Measurements from ENCODE around the gene ADAMTS9. TPM values are rescaled to one million over a fixed set of nuclear protein-coding genes. Genes with fewer than 3 reads are reported as not detected.

The ADAMTS9 gene
- total RNA-seq, 2 experiments from 2014 or later: not detected

- ChIA-PET CTCF (no interaction called here), POLR2A (no interaction called here)
- Mint-ChIP-seq H3K4me3 (no peak overlapping the region), H3K4me1 (ENCODE audit: low read depth) (peaks cover 10% of the 10 kb centered on the region), H3K36me3 (ENCODE audit: low read depth) (no peaks in the 10 kb centered on the region), H3K9me3 (no peaks in the 10 kb centered on the region), H3K27me3 (peaks cover 75% of the 10 kb centered on the region), H3K27ac (no peak overlapping the region)
- intact Hi-C loops (cut with DNase I, micrococcal nuclease): no loop called here
- TF ChIP-seq, protein P1, sequence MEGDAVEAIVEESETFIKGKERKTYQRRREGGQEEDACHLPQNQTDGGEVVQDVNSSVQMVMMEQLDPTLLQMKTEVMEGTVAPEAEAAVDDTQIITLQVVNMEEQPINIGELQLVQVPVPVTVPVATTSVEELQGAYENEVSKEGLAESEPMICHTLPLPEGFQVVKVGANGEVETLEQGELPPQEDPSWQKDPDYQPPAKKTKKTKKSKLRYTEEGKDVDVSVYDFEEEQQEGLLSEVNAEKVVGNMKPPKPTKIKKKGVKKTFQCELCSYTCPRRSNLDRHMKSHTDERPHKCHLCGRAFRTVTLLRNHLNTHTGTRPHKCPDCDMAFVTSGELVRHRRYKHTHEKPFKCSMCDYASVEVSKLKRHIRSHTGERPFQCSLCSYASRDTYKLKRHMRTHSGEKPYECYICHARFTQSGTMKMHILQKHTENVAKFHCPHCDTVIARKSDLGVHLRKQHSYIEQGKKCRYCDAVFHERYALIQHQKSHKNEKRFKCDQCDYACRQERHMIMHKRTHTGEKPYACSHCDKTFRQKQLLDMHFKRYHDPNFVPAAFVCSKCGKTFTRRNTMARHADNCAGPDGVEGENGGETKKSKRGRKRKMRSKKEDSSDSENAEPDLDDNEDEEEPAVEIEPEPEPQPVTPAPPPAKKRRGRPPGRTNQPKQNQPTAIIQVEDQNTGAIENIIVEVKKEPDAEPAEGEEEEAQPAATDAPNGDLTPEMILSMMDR (IDR thresholded peaks at IDR 0.05): no peak
- DNase-seq (no peak), ATAC-seq (ENCODE audit: poor library complexity) (no peak)
- Histone ChIP-seq H3K4me1 (ENCODE audit: insufficient read depth, low read length) (no peaks in the 10 kb centered on the region), H3K36me3 (ENCODE audit: insufficient read depth, low read length) (no peaks in the 10 kb centered on the region), H3K9me3 (ENCODE audit: control insufficient read depth in 1 of 2, insufficient read depth in 1 of 2, low read length in 2 of 2) (peaks cover 0 to 28% of the 10 kb centered on the region in 2 experiments), H3K4me3 (ENCODE audit: low read length) (no peak overlapping the region), H3K27me3 (ENCODE audit: control insufficient read depth in 1 of 2, insufficient read depth in 2 of 2, low read length in 2 of 2) (peaks cover 31 to 52% of the 10 kb centered on the region in 2 experiments), H3K27ac (ENCODE audit: low read depth in 1 of 2, low read length in 2 of 2) (no peak overlapping the region)
Measured at GRCh38 chr3:64686446-64686908, 1.3 kb downstream of the ADAMTS9 start.

GRCh38 chr3:64685800-64686445 lies 1.9 kb downstream of the ADAMTS9 start:
- Histone ChIP-seq H3K4me3 (ENCODE audit: low read length) (no peak overlapping the region), H3K4me1 (ENCODE audit: insufficient read depth, low read length) (no peaks in the 10 kb centered on the region), H3K27ac (ENCODE audit: low read depth in 1 of 2, low read length in 2 of 2) (no peak overlapping the region), H3K9me3 (ENCODE audit: control insufficient read depth in 1 of 2, insufficient read depth in 1 of 2, low read length in 2 of 2) (peaks cover 0 to 28% of the 10 kb centered on the region in 2 experiments), H3K27me3 (ENCODE audit: control insufficient read depth in 1 of 2, insufficient read depth in 2 of 2, low read length in 2 of 2) (peaks cover 31 to 49% of the 10 kb centered on the region in 2 experiments), H3K36me3 (ENCODE audit: insufficient read depth, low read length) (no peaks in the 10 kb centered on the region)
- Mint-ChIP-seq H3K4me3 (no peak overlapping the region), H3K9me3 (no peaks in the 10 kb centered on the region), H3K4me1 (ENCODE audit: low read depth) (peaks cover 10% of the 10 kb centered on the region), H3K27me3 (peaks cover 69% of the 10 kb centered on the region), H3K27ac (no peak overlapping the region), H3K36me3 (ENCODE audit: low read depth) (no peaks in the 10 kb centered on the region)
- intact Hi-C loops (cut with DNase I, micrococcal nuclease): no loop called here
- TF ChIP-seq, protein P1 (IDR thresholded peaks at IDR 0.05): no peak
- POLR2A ChIA-PET: no interaction called here
- ATAC-seq (ENCODE audit: poor library complexity) (no peak), DNase-seq (no peak)
- CTCF ChIA-PET: no interaction called here

GRCh38 chr3:64685331-64685799 lies 2.4 kb downstream of the ADAMTS9 start:
- Histone ChIP-seq H3K27me3 (ENCODE audit: control insufficient read depth in 1 of 2, insufficient read depth in 2 of 2, low read length in 2 of 2) (peaks cover 31 to 49% of the 10 kb centered on the region in 2 experiments), H3K36me3 (ENCODE audit: insufficient read depth, low read length) (no peaks in the 10 kb centered on the region), H3K27ac (ENCODE audit: low read depth in 1 of 2, low read length in 2 of 2) (no peak overlapping the region), H3K9me3 (ENCODE audit: control insufficient read depth in 1 of 2, insufficient read depth in 1 of 2, low read length in 2 of 2) (peaks cover 0 to 28% of the 10 kb centered on the region in 2 experiments), H3K4me3 (ENCODE audit: low read length) (no peak overlapping the region), H3K4me1 (ENCODE audit: insufficient read depth, low read length) (no peaks in the 10 kb centered on the region)
- H3K27ac Mint-ChIP-seq: no peak overlapping the region
- intact Hi-C loops (cut with DNase I, micrococcal nuclease): no loop called here
- POLR2A ChIA-PET: no interaction called here
- ATAC-seq (ENCODE audit: poor library complexity) (no peak), DNase-seq (no peak)
- no peaks in the 10 kb centered on the region for H3K36me3 Mint-ChIP-seq (ENCODE audit: low read depth)
- TF ChIP-seq, protein P1 (IDR thresholded peaks at IDR 0.05): no peak
- CTCF ChIA-PET: interaction anchor here (0.6 kb wide), 1 partner anchor 12 kb away, joined by 3 read pairs; no protein-coding TSS in a partner anchor
- H3K4me3 Mint-ChIP-seq: no peak overlapping the region
- peaks cover 64% of the 10 kb centered on the region for H3K27me3 Mint-ChIP-seq
- H3K9me3 Mint-ChIP-seq: no peaks in the 10 kb centered on the region
- peaks cover 10% of the 10 kb centered on the region for H3K4me1 Mint-ChIP-seq (ENCODE audit: low read depth)

Data from CD4-positive, alpha-beta T cell (primary cell).